Neural progenitor cell (in vitro differentiated cells): Measurements from ENCODE around the gene IRF8. TPM values are rescaled to one million over a fixed set of nuclear protein-coding genes. Genes with fewer than 3 reads are reported as not detected.

Experiments used
- DNase-seq: peaks from one replicate; pipeline ENCODE4 v3.0.0-alpha.2; 2016; ENCODE audit warnings: low spot score
- H2AFZ ChIP-seq: fragments of 200-600 bp; sonication (generic); replicated peaks from 2 replicates; pipeline ENCODE4 v1.6.1; 2016; ENCODE audit warnings: antibody characterized with exemption
- H3F3A ChIP-seq: fragments of 200-600 bp; sonication (generic); 2 replicates; pipeline ENCODE4 v1.6.1; 2016; ENCODE audit warnings: antibody characterized with exemption, low read depth
- H3K27ac ChIP-seq: fragments of 200-600 bp; sonication (generic); 2 replicates; pipeline ENCODE4 v1.5.1; 2016; ENCODE audit warnings: mild to moderate bottlenecking
- H3K27me3 ChIP-seq: fragments of 200-600 bp; sonication (generic); 2 replicates; pipeline ENCODE4 v1.6.1; 2016; ENCODE audit warnings: mild to moderate bottlenecking, moderate library complexity
- H3K36me3 ChIP-seq: fragments of 200-600 bp; sonication (generic); 2 replicates; pipeline ENCODE4 v1.5.1; 2016
- H3K4me1 ChIP-seq: fragments of 200-600 bp; sonication (generic); 2 replicates; pipeline ENCODE4 v1.6.1; 2016; ENCODE audit warnings: mixed run types
- H3K4me2 ChIP-seq: fragments of 200-600 bp; sonication (generic); 2 replicates; pipeline ENCODE4 v1.6.1; 2016
- H3K4me3 ChIP-seq: fragments of 200-600 bp; sonication (generic); 2 replicates; pipeline ENCODE4 v1.5.1; 2016
- H3K79me2 ChIP-seq: fragments of 200-600 bp; sonication (generic); 2 replicates; pipeline ENCODE4 v1.6.1; 2016; ENCODE audit warnings: low read depth
- H3K9ac ChIP-seq: fragments of 200-600 bp; sonication (generic); 2 replicates; pipeline ENCODE4 v1.6.1; 2016
- H3K9me3 ChIP-seq: fragments of 200-600 bp; sonication (generic); 2 replicates; pipeline ENCODE4 v1.5.1; 2016; ENCODE audit warnings: low read depth
- H4K20me1 ChIP-seq: fragments of 200-600 bp; sonication (generic); 2 replicates; pipeline ENCODE4 v1.6.1; 2016; ENCODE audit warnings: low read depth
- H3K27ac Mint-ChIP-seq: 3 replicates; pipeline ENCODE4 v1.8.0; 2021; ENCODE audit warnings: mixed read lengths
- H3K27me3 Mint-ChIP-seq: 2 replicates; pipeline ENCODE4 v1.8.0; 2022; ENCODE audit warnings: low read depth, mild to moderate bottlenecking, inconsistent platforms, moderate library complexity, mixed read lengths; ENCODE audit not compliant: insufficient read depth
- H3K36me3 Mint-ChIP-seq: 3 replicates; pipeline ENCODE4 v1.8.0; 2021; ENCODE audit warnings: mixed read lengths
- H3K4me1 Mint-ChIP-seq: 3 replicates; pipeline ENCODE4 v1.8.0; 2021; ENCODE audit warnings: mixed read lengths
- H3K4me3 Mint-ChIP-seq: 3 replicates; pipeline ENCODE4 v1.8.0; 2021; ENCODE audit warnings: mild to moderate bottlenecking, moderate library complexity, mixed read lengths
- H3K9me3 Mint-ChIP-seq: 3 replicates; pipeline ENCODE4 v1.8.0; 2020; ENCODE audit warnings: mixed read lengths
- CTCF ChIP-seq: fragments of 200-600 bp; sonication (generic); IDR thresholded peaks from 2 replicates; pipeline ENCODE4 v1.5.1; 2017; ENCODE audit warnings: antibody characterized with exemption, mild to moderate bottlenecking
- EZH2 ChIP-seq: fragments of 200-600 bp; sonication (generic); IDR thresholded peaks from 2 replicates; pipeline ENCODE4 v1.6.1; 2017; ENCODE audit warnings: antibody characterized with exemption, mild to moderate bottlenecking, moderate library complexity
- EZH2phosphoT487 ChIP-seq: fragments of 200-600 bp; sonication (generic); IDR thresholded peaks from 2 replicates; pipeline ENCODE4 v1.6.1; 2017; ENCODE audit warnings: antibody characterized with exemption
- total RNA-seq: library from RNA; depleted of rRNA; stranded (reverse); fragments of >200 nt; gene quantifications from 2 replicates; pipeline ENCODE4 v1.2.3, GENCODE V29; 2015; ENCODE audit warnings: low replicate concordance

The IRF8 gene
- total RNA-seq, 1 donor from 2014 or later: 1.2 TPM

- Histone ChIP-seq H3K4me1 (no peaks in the 10 kb centered on the region), H3K36me3 (no peaks in the 10 kb centered on the region), H3K79me2 (no peaks in the 10 kb centered on the region), H3K9ac (no peak overlapping the region), H3K27me3 (no peaks in the 10 kb centered on the region), H3K27ac (no peak overlapping the region), H3K9me3 (no peaks in the 10 kb centered on the region), H3K4me2 (no peak overlapping the region), H4K20me1 (no peaks in the 10 kb centered on the region), H3F3A (no peaks in the 10 kb centered on the region), H3K4me3 (no peak overlapping the region), H2AFZ (no peak overlapping the region)
- no peak for DNase-seq
- peaks cover 16% of the 10 kb centered on the region for H3K27me3 Mint-ChIP-seq
- H3K36me3 Mint-ChIP-seq: no peaks in the 10 kb centered on the region
- peaks cover 6% of the 10 kb centered on the region for H3K4me1 Mint-ChIP-seq
- H3K27ac Mint-ChIP-seq: no peak overlapping the region
- H3K9me3 Mint-ChIP-seq: no peaks in the 10 kb centered on the region
- no peak overlapping the region for H3K4me3 Mint-ChIP-seq
- no peak for TF ChIP-seq CTCF
- no peak for TF ChIP-seq EZH2
- no peak for TF ChIP-seq EZH2phosphoT487
Measured at GRCh38 chr16:85948616-85949265, 49.8 kb downstream of the IRF8 start.

- Mint-ChIP-seq H3K27me3 (peaks cover 11% of the 10 kb centered on the region), H3K4me1 (peaks cover 3% of the 10 kb centered on the region), H3K27ac (no peak overlapping the region), H3K36me3 (no peaks in the 10 kb centered on the region), H3K4me3 (no peak overlapping the region), H3K9me3 (no peaks in the 10 kb centered on the region)
- no peak for DNase-seq
- H3K27ac ChIP-seq: no peak overlapping the region
- no peak overlapping the region for H3K9ac ChIP-seq
- no peak overlapping the region for H3K4me2 ChIP-seq
- H3K4me1 ChIP-seq: no peaks in the 10 kb centered on the region
- no peak for TF ChIP-seq CTCF
- no peaks in the 10 kb centered on the region for H4K20me1 ChIP-seq
- H3K27me3 ChIP-seq: no peaks in the 10 kb centered on the region
- no peaks in the 10 kb centered on the region for H3K36me3 ChIP-seq
- no peaks in the 10 kb centered on the region for H3F3A ChIP-seq
- no peak overlapping the region for H2AFZ ChIP-seq
- H3K4me3 ChIP-seq: no peak overlapping the region
- H3K79me2 ChIP-seq: no peaks in the 10 kb centered on the region
- H3K9me3 ChIP-seq: no peaks in the 10 kb centered on the region
Measured at GRCh38 chr16:85950136-85950918, 51.4 kb downstream of the IRF8 start.

GRCh38 chr16:85952197-85952596 is 53.2 kb downstream of the IRF8 start:
- Histone ChIP-seq H4K20me1 (no peaks in the 10 kb centered on the region), H2AFZ (no peak overlapping the region), H3K4me2 (no peak overlapping the region), H3K9ac (no peak overlapping the region), H3K36me3 (no peaks in the 10 kb centered on the region), H3K4me3 (no peak overlapping the region), H3F3A (no peaks in the 10 kb centered on the region), H3K79me2 (no peaks in the 10 kb centered on the region), H3K9me3 (no peaks in the 10 kb centered on the region), H3K27me3 (no peaks in the 10 kb centered on the region), H3K4me1 (no peaks in the 10 kb centered on the region), H3K27ac (no peak overlapping the region)
- H3K9me3 Mint-ChIP-seq: no peaks in the 10 kb centered on the region
- H3K4me3 Mint-ChIP-seq: no peak overlapping the region
- no peak for DNase-seq
- no peaks in the 10 kb centered on the region for H3K36me3 Mint-ChIP-seq
- H3K4me1 Mint-ChIP-seq: no peaks in the 10 kb centered on the region
- no peak overlapping the region for H3K27ac Mint-ChIP-seq
- TF ChIP-seq CTCF: no peak
- TF ChIP-seq EZH2phosphoT487: no peak
- TF ChIP-seq EZH2: no peak
- H3K27me3 Mint-ChIP-seq: peaks cover 10% of the 10 kb centered on the region
